Breast epithelium (tissue), 3 donors: ENCODE results near the gene PRMT5.

Experiments used
- POLR2A ChIP-seq: fragments of 450-650 bp; IDR thresholded peaks from one replicate; pipeline ENCODE4 v1.6.1; 2016; ENCODE audit warnings: antibody characterized with exemption, mild to moderate bottlenecking, moderate library complexity
- POLR2AphosphoS5 ChIP-seq, 3 donors: sonication (generic); formaldehyde crosslinking; IDR thresholded peaks; one replicate each; pipeline ENCODE4 v1.6.1; 2017; ENCODE audit warnings: antibody characterized with exemption in 3 of 3
- TF ChIP-seq, protein P1 (sequence below), 3 donors: fragments of 450-650 bp; IDR thresholded peaks; one replicate each; pipeline ENCODE4 v1.5.1; 2016 to 2017; ENCODE audit warnings: antibody characterized with exemption in 3 of 3, mild to moderate bottlenecking in 3 of 3, moderate library complexity in 3 of 3

DNA sequence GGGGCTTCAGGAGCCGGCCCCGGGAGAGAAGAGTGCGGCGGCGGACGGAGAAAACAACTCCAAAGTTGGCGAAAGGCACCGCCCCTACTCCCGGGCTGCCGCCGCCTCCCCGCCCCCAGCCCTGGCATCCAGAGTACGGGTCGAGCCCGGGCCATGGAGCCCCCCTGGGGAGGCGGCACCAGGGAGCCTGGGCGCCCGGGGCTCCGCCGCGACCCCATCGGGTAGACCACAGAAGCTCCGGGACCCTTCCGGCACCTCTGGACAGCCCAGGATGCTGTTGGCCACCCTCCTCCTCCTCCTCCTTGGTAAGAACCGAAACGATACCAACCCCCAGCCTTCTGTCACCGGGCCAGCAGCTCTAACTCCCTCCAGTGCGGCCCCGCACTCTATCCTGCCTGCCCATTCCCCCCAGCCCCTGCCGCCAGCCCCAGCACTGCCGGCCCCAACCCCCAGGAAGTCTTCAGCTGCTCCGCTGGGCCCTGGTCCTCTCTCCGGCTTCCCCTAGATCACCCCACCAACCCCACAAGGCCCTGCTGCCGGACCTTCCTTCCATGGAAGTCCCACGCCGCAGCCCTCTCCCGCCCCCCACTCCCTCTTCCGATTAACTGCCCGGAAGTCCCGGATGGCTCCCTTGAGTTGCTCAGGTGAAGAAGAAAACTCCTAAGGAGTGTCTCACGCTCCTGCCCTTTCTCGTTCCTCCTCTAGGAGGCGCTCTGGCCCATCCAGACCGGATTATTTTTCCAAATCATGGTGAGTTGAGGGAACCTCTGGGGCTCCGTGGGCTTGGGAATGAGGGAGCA, 56.9 kb downstream of the PRMT5 start:
- TF ChIP-seq POLR2A: no peak
- TF ChIP-seq, protein P1, sequence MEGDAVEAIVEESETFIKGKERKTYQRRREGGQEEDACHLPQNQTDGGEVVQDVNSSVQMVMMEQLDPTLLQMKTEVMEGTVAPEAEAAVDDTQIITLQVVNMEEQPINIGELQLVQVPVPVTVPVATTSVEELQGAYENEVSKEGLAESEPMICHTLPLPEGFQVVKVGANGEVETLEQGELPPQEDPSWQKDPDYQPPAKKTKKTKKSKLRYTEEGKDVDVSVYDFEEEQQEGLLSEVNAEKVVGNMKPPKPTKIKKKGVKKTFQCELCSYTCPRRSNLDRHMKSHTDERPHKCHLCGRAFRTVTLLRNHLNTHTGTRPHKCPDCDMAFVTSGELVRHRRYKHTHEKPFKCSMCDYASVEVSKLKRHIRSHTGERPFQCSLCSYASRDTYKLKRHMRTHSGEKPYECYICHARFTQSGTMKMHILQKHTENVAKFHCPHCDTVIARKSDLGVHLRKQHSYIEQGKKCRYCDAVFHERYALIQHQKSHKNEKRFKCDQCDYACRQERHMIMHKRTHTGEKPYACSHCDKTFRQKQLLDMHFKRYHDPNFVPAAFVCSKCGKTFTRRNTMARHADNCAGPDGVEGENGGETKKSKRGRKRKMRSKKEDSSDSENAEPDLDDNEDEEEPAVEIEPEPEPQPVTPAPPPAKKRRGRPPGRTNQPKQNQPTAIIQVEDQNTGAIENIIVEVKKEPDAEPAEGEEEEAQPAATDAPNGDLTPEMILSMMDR (IDR thresholded peaks at IDR 0.05): peak; percentile 80 to 98 (median 91)
- TF ChIP-seq POLR2AphosphoS5 (IDR thresholded peaks at IDR 0.05): peak in 2 of 3 donors; percentile 48 to 52
